ENCODE measurements around the gene SLC30A2.

- TF ChIP-seq GATA2 (IDR thresholded peaks at IDR 0.05; ENCODE audit: low read depth, low read length), result no peak
- no peak for TF ChIP-seq GATA3 (IDR thresholded peaks at IDR 0.05; ENCODE audit: low read depth, low read length)
Observed at GRCh38 chr1:26084844-26085243, 38.9 kb upstream of the SLC30A2 start.

Data from SH-SY5Y (cell line).